AG04450 (cell line): Measurements from ENCODE around the gene CARMIL1. TPM values are rescaled to one million over a fixed set of nuclear protein-coding genes. Genes with fewer than 3 reads are reported as not detected.

ENCODE experiments used
- CTCF ChIA-PET: fragments of 300-600, 350-600 bp; formaldehyde crosslinking; extraction: SDS; loops from one replicate; lab custom pipeline; 2022; ENCODE audit warnings: antibody characterized with exemption, inconsistent platforms; lab: Charles Lee
- POLR2A ChIA-PET: fragments of 350-600 bp; formaldehyde crosslinking; extraction: SDS; loops from one replicate; lab custom pipeline; 2021; ENCODE audit warnings: antibody characterized with exemption, inconsistent platforms; lab: Yijun Ruan, JAX
- DNase-seq: peaks from one replicate; pipeline ENCODE4 v3.0.0-alpha.2; 2011; ENCODE audit warnings: low read depth, low spot score
- H3K27ac ChIP-seq: one replicate; pipeline ENCODE4 v1.5.1; 2012; ENCODE audit warnings: low read depth, low read length, control low read depth
- H3K27me3 ChIP-seq: one replicate; pipeline ENCODE4 v1.6.0; 2012; ENCODE audit warnings: low read length; ENCODE audit not compliant: control insufficient read depth, insufficient read depth
- H3K4me3 ChIP-seq: 2 replicates; pipeline ENCODE4 v1.5.1; 2011; ENCODE audit warnings: mild to moderate bottlenecking, low read depth, low read length, control low read depth
- H3K9me3 ChIP-seq: 2 replicates; pipeline ENCODE4 v1.5.1; 2012; ENCODE audit warnings: low read length; ENCODE audit not compliant: control insufficient read depth, insufficient read depth
- polyA plus RNA-seq: library from polyadenylated mRNA; depleted of rRNA; stranded (reverse); fragments of >200 nt; gene quantifications from 2 replicates; pipeline ENCODE4 v1.2.3, GENCODE V29; 2011
- TF ChIP-seq, protein P1 (sequence below): IDR thresholded peaks from 2 replicates; pipeline ENCODE4 v1.5.1; 2011; ENCODE audit warnings: low read depth, low read length, control low read depth, inconsistent platforms

The CARMIL1 gene
- polyA plus RNA-seq, 1 experiment: 0.55 TPM

DNA sequence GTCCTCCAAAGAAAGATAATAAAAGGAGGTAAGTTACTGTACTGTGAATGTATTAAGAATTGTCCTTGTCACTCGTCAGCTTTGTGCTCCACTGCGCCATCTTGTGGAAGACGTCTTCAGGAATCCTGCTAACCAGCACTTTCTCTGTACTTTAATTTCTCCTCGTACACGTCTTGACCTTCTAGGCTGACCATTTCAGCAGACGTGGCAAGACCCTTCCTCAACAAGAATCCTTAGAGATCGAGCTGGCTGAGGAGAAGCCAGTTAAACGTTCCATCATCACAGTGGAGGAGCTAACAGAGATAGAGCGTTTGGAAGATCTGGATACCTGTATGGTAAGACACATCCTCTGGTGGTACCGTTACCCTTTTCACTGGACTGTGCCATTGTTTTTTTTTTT is 277.3 kb downstream of the CARMIL1 start:
- Histone ChIP-seq H3K4me3 (no peak overlapping the region), H3K9me3 (no peaks in the 10 kb centered on the region), H3K27me3 (no peaks in the 10 kb centered on the region), H3K27ac (no peak overlapping the region)
- CTCF ChIA-PET: interaction anchor here (0.7 to 7.3 kb wide), 35 partner anchors 10 to 1167 kb away, joined by 3 to 102 read pairs (median 5); partner anchors contain the start of gene CARMIL1
- POLR2A ChIA-PET: interaction anchor here (0.6 kb wide), 1 partner anchor 277 kb away, joined by 4 read pairs; the partner anchor contains the start of gene CARMIL1
- peak; percentile 42 for DNase-seq
- TF ChIP-seq, protein P1, sequence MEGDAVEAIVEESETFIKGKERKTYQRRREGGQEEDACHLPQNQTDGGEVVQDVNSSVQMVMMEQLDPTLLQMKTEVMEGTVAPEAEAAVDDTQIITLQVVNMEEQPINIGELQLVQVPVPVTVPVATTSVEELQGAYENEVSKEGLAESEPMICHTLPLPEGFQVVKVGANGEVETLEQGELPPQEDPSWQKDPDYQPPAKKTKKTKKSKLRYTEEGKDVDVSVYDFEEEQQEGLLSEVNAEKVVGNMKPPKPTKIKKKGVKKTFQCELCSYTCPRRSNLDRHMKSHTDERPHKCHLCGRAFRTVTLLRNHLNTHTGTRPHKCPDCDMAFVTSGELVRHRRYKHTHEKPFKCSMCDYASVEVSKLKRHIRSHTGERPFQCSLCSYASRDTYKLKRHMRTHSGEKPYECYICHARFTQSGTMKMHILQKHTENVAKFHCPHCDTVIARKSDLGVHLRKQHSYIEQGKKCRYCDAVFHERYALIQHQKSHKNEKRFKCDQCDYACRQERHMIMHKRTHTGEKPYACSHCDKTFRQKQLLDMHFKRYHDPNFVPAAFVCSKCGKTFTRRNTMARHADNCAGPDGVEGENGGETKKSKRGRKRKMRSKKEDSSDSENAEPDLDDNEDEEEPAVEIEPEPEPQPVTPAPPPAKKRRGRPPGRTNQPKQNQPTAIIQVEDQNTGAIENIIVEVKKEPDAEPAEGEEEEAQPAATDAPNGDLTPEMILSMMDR: peak; percentile 87

GRCh38 chr6:25558155-25558817 is 279.1 kb downstream of the CARMIL1 start:
- H3K9me3 ChIP-seq: no peaks in the 10 kb centered on the region
- no peak overlapping the region for H3K4me3 ChIP-seq
- ChIA-PET POLR2A (no interaction called here), CTCF (interaction anchor here (0.5 to 7.3 kb wide), 9 partner anchors 9 to 983 kb away, joined by 3 to 102 read pairs (median 15); partner anchors contain the start of gene CARMIL1)
- H3K27me3 ChIP-seq: no peaks in the 10 kb centered on the region
- no peak for DNase-seq
- no peak overlapping the region for H3K27ac ChIP-seq
- TF ChIP-seq, protein P1: no peak

GRCh38 chr6:25560865-25561264 is 281.7 kb downstream of the CARMIL1 start:
- TF ChIP-seq, protein P1: no peak
- no peak overlapping the region for H3K27ac ChIP-seq
- DNase-seq: no peak
- POLR2A ChIA-PET: no interaction called here
- CTCF ChIA-PET: interaction anchor here (7.3 kb wide), 1 partner anchor 295 kb away, joined by 102 read pairs; no protein-coding TSS in a partner anchor
- H3K27me3 ChIP-seq: no peaks in the 10 kb centered on the region
- no peaks in the 10 kb centered on the region for H3K9me3 ChIP-seq
- H3K4me3 ChIP-seq: no peak overlapping the region

DNA sequence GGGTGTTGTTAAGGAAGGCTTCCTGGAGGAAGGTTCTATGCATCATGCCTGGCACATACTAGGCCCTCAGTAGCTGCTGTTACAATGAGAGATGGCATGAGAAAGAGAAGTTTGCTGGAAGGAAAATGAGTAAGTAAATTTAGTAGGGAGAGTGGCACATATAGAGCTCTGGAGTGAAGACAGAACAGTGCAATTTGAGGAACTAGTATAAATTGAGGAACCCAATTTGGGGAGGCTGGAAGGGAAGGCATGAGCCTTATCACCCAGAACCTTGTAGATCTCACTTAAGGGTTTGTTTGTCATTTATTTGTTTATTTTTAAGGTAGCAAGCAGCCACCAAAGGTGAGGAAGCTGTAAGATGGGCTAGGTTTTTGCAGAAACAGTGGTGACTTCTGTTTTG is 285.8 kb downstream of the CARMIL1 start:
- Histone ChIP-seq H3K27me3 (no peaks in the 10 kb centered on the region), H3K4me3 (no peak overlapping the region), H3K9me3 (no peaks in the 10 kb centered on the region), H3K27ac (no peak overlapping the region)
- TF ChIP-seq, protein P1: no peak
- DNase-seq: no peak
- CTCF ChIA-PET: interaction anchor here (0.9 to 5.8 kb wide), 3 partner anchors 8 to 299 kb away, joined by 3 to 44 read pairs (median 4); partner anchors contain the start of gene CARMIL1
- POLR2A ChIA-PET: no interaction called here

DNA sequence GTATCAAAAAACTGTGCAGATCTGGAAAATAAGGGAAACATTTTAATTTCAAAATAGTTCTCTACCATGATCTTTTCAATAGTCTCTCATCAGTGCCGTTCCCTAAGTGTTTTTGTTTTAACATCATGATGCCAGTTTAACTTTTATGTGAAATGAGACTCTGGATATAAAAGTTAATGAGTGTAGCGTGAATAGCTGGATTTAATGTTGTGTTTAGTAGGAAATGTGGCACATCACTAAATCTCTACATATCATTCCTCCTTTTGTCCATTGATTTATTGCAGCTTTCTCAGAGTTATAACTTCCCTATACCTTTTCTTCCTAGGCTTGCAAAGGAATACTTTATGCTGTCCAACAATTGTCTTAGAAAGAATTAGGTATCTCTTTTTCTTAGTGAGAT is 291.4 kb downstream of the CARMIL1 start:
- Histone ChIP-seq H3K27me3 (no peaks in the 10 kb centered on the region), H3K9me3 (no peaks in the 10 kb centered on the region), H3K27ac (no peak overlapping the region), H3K4me3 (no peak overlapping the region)
- no peak for DNase-seq
- TF ChIP-seq, protein P1: no peak
- ChIA-PET POLR2A (no interaction called here), CTCF (interaction anchor here (0.7 to 1.9 kb wide), 2 partner anchors 14 to 16 kb away, joined by 3 to 8 read pairs; no protein-coding TSS in a partner anchor)
